Measurements from ENCODE around the gene MFF. TPM values are rescaled to one million over a fixed set of nuclear protein-coding genes. Genes with fewer than 3 reads are reported as not detected.

Gene MFF
- total and polyA plus RNA-seq, 2 of the 4 experiments (the other 2 are of a cell fraction), result 70.1 to 86.4 TPM

- no peak overlapping the region for H2AK9ac ChIP-seq (replicated peaks; ENCODE audit: low read depth, low read length, poor library complexity)
- no peak overlapping the region for H3K9ac ChIP-seq (ENCODE audit: low read depth, low read length)
- no peak overlapping the region for H3K4ac ChIP-seq (ENCODE audit: low read depth, low read length)
- no peak overlapping the region for H3K18ac ChIP-seq (ENCODE audit: low read depth, low read length)
- POLR2A ChIA-PET (ENCODE audit: unreplicated experiment), result no interaction called here
- no peaks in the 10 kb centered on the region for H3K9me3 ChIP-seq (ENCODE audit: control insufficient read depth, insufficient read depth, low read length)
- no peak for TF ChIP-seq RAD21 (IDR thresholded peaks at IDR 0.05; ENCODE audit: low read length)
- no peak for TF ChIP-seq RFX5 (IDR thresholded peaks at IDR 0.05; ENCODE audit: low read depth, low read length)
- TF ChIP-seq MXI1 (IDR thresholded peaks at IDR 0.05; ENCODE audit: borderline replicate concordance, low read depth, low read length), result no peak
- TF ChIP-seq, protein P1, sequence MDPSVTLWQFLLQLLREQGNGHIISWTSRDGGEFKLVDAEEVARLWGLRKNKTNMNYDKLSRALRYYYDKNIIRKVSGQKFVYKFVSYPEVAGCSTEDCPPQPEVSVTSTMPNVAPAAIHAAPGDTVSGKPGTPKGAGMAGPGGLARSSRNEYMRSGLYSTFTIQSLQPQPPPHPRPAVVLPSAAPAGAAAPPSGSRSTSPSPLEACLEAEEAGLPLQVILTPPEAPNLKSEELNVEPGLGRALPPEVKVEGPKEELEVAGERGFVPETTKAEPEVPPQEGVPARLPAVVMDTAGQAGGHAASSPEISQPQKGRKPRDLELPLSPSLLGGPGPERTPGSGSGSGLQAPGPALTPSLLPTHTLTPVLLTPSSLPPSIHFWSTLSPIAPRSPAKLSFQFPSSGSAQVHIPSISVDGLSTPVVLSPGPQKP (IDR thresholded peaks at IDR 0.05; ENCODE audit: borderline replicate concordance, low read depth, low read length), result no peak
- TF ChIP-seq, protein P2, sequence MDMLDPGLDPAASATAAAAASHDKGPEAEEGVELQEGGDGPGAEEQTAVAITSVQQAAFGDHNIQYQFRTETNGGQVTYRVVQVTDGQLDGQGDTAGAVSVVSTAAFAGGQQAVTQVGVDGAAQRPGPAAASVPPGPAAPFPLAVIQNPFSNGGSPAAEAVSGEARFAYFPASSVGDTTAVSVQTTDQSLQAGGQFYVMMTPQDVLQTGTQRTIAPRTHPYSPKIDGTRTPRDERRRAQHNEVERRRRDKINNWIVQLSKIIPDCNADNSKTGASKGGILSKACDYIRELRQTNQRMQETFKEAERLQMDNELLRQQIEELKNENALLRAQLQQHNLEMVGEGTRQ (IDR thresholded peaks at IDR 0.05; ENCODE audit: low read depth, low read length), result no peak
- no peak for TF ChIP-seq MAZ (IDR thresholded peaks at IDR 0.05; ENCODE audit: borderline replicate concordance, low read depth, low read length)
- TF ChIP-seq POLR2A (IDR thresholded peaks at IDR 0.05; ENCODE audit: low read depth, low read length), result no peak
- no peak for TF ChIP-seq CEBPB (IDR thresholded peaks at IDR 0.05; ENCODE audit: low read depth, low read length)
- TF ChIP-seq FOS (IDR thresholded peaks at IDR 0.05; ENCODE audit: low read depth, low read length), result no peak
- no peak for TF ChIP-seq BHLHE40 (IDR thresholded peaks at IDR 0.05; ENCODE audit: low read depth, low read length)
- TF ChIP-seq SMC3 (IDR thresholded peaks at IDR 0.05; ENCODE audit: low read depth, low read length), result no peak
- BruUV-seq (replicated peaks), result no TSS peak
- dilution Hi-C loops (cut with HindIII; ENCODE audit: low sequenced_read_pairs, unreplicated experiment) (no loop called here), intact Hi-C loops (cut with micrococcal nuclease) (no loop called here), in situ Hi-C loops (cut with MboI; ENCODE audit: low sequenced_read_pairs) (no loop called here)
- no peaks in the 10 kb centered on the region for H3K79me1 ChIP-seq (ENCODE audit: low read depth in 1 of 2, low read length in 2 of 2)
- ATAC-seq (ENCODE audit: low read depth), result no peak
- H4K20me1 ChIP-seq (ENCODE audit: insufficient read depth, low read length), result no peaks in the 10 kb centered on the region
- no peaks in the 10 kb centered on the region for H3K27me3 ChIP-seq (ENCODE audit: control insufficient read depth, insufficient read depth, low read length)
- H2AK5ac ChIP-seq (ENCODE audit: low read depth, low read length), result no peak overlapping the region
- H2BK5ac ChIP-seq (ENCODE audit: low read depth, low read length, poor library complexity, severe bottlenecking), result no peak overlapping the region
- no peak overlapping the region for H3K4me3 ChIP-seq (ENCODE audit: insufficient read depth, low read depth, low read length)
- H3K9me1 ChIP-seq (ENCODE audit: insufficient read depth, low read length), result no peaks in the 10 kb centered on the region
- H3K4me2 ChIP-seq (ENCODE audit: low read depth, low read length), result no peak overlapping the region
- no peak for DNase-seq
- no peak overlapping the region for H2BK120ac ChIP-seq (ENCODE audit: low read depth, low read length)
- no peak overlapping the region for H4K5ac ChIP-seq (ENCODE audit: low read depth, low read length)
- no peak overlapping the region for H2BK15ac ChIP-seq (ENCODE audit: low read depth, low read length)
- no peak overlapping the region for H4K91ac ChIP-seq (ENCODE audit: insufficient read depth, low read depth, low read length)
- H3K27ac ChIP-seq (ENCODE audit: insufficient read depth, low read length), result no peak overlapping the region
- H3K4me1 ChIP-seq (ENCODE audit: control insufficient read depth, insufficient read depth, low read length), result no peaks in the 10 kb centered on the region
- no peak overlapping the region for H2AFZ ChIP-seq (replicated peaks; ENCODE audit: low read length, poor library complexity)
- no peaks in the 10 kb centered on the region for H3K36me3 ChIP-seq (ENCODE audit: control insufficient read depth, insufficient read depth, low read length)
- no peak overlapping the region for H4K8ac ChIP-seq (ENCODE audit: low read depth in 2 of 2, low read length in 2 of 2)
- H3K56ac ChIP-seq (ENCODE audit: extremely low read depth, insufficient read depth, low read length), result no peak overlapping the region
- WGBS, 2 experiments (ENCODE audit: extremely low coverage in 2 of 2, insufficient read length in 1 of 2), result no CpG with 5 or more reads among the region's 4 CpGs
- no peak overlapping the region for H2BK20ac ChIP-seq (ENCODE audit: low read depth, low read length)
- H3K14ac ChIP-seq (replicated peaks; ENCODE audit: low read depth, low read length), result no peak overlapping the region
- no peak overlapping the region for H3K23ac ChIP-seq (ENCODE audit: low read depth, low read length)
- CTCF ChIA-PET, result interaction anchor here (0.5 to 1.3 kb wide), 2 partner anchors 367 to 408 kb away, joined by 3 read pairs; no protein-coding TSS in a partner anchor
Measured at GRCh38 chr2:227398684-227399670, 73.9 kb downstream of the MFF start.
